ENCODE data around the gene INTS15.

INTS15 gene

GRCh38 chr7:6567886-6568285, 21.9 kb upstream of the INTS15 start:
- TF ChIP-seq CTCF (IDR thresholded peaks at IDR 0.05) (no peak), ZFX (IDR thresholded peaks at IDR 0.05; ENCODE audit: borderline replicate concordance) (no peak)
- H3K27ac ChIP-seq, result no peak overlapping the region

- no peak overlapping the region for H3K27ac ChIP-seq
- TF ChIP-seq CTCF (IDR thresholded peaks at IDR 0.05) (no peak), ZFX (IDR thresholded peaks at IDR 0.05; ENCODE audit: borderline replicate concordance) (no peak)
Measured at GRCh38 chr7:6571160-6571779, 18.6 kb upstream of the INTS15 start.

- TF ChIP-seq ZFX (IDR thresholded peaks at IDR 0.05; ENCODE audit: borderline replicate concordance) (no peak), CTCF (IDR thresholded peaks at IDR 0.05) (no peak)
- H3K27ac ChIP-seq, result no peak overlapping the region
Measured at GRCh38 chr7:6575281-6576023, 14.4 kb upstream of the INTS15 start.

- peak overlapping the region; percentile 79 for H3K27ac ChIP-seq
- TF ChIP-seq ZFX (IDR thresholded peaks at IDR 0.05; ENCODE audit: borderline replicate concordance) (no peak), CTCF (IDR thresholded peaks at IDR 0.05) (no peak)
Measured at GRCh38 chr7:6576024-6576866, 13.6 kb upstream of the INTS15 start.

- H3K27ac ChIP-seq, result peak overlapping the region; percentile 79
Measured at GRCh38 chr7:6576867-6577368, 12.9 kb upstream of the INTS15 start.

GRCh38 chr7:6577369-6578113, 12.3 kb upstream of the INTS15 start, which contains the start of gene ZDHHC4:
ZDHHC4 (plus strand) TSS chr7:6577454; CDS start chr7:6580562, 3,108 bp downstream.
- TF ChIP-seq ZFX (IDR thresholded peaks at IDR 0.05; ENCODE audit: borderline replicate concordance) (no peak), CTCF (IDR thresholded peaks at IDR 0.05) (no peak)
- H3K27ac ChIP-seq, result peak within 1 kb of the TSS; percentile 79

Data from 22Rv1 (cell line).